Measurements from ENCODE around the gene MOV10L1.
A peak's percentile ranks its signal among the peaks of the same experiment; 100 is the strongest.

The MOV10L1 gene

DNA sequence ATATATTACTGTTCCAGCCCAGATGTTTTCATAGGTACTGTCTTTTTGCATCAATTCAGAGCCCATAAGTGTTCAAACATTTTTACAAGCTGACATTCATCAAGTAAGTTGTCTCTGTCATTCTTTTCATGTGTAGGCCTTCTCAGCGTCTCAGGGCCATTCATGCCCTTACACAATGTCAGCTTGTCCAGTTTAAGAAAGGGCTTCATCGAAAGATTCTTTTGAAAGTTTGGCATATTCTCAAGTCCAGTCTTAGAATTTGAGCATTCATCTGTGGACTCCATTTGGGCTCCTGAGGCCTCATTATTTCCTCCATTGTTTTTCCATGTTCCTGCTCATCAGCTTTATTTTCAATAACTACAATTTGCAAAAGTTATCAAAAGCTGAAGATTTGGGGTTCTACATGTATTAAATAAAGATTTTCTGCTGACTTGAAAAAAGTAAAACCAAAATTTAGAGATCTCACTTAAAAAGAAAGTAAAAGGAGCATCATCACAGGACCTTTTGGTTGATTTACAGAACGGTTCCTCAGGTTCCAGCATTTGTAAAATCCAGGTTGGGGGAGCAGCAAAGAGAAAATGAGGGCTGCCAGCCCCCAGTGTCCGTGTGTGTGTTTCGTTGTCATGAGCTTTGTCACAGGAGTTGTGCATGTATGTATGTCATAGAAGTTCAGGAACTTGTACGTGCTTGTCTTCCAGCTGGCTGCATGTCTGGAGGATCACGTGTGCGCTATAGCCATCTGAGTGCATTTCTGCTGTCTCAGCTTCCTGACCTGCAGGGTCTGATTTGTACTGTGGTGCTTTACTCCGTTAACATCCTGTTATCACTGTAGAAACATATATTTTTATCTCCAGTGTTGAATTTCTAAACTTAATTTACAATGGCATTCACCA lies 15.6 kb downstream of the MOV10L1 start:
- no peaks in the 10 kb centered on the region for H3K36me3 Mint-ChIP-seq (ENCODE audit: insufficient read depth)
- DNase-seq (ENCODE audit: low spot score in 2 of 2) (no peak), ATAC-seq (replicated peaks; ENCODE audit: extremely low read depth, poor library complexity, severe bottlenecking) (no peak)
- H3K9me3 Mint-ChIP-seq, result no peaks in the 10 kb centered on the region
- H3K4me1 Mint-ChIP-seq, result no peaks in the 10 kb centered on the region
- no peak overlapping the region for H3K27ac Mint-ChIP-seq (ENCODE audit: low read depth)
- no peak overlapping the region for H3K4me3 Mint-ChIP-seq
- H3K27me3 Mint-ChIP-seq, result peaks cover 23% of the 10 kb centered on the region

DNA sequence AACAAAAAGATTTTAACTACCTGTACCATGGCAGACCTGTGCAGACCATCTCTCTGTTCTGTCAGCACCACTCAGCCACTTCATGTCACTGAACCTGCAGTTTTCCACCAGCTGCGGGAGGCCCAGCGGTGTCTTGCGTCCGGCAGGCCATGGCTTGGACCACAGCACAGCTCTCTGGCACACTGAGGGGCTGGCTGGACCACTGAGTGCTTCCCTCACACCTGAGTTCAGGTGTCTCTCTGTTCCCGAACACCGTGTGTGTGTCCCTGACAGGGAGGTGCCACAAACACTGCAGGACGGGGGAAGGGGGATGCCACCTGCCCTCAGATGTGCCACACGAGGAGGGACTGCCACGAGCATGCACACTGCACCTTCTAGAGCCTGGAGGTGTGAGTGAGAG lies 17.7 kb downstream of the MOV10L1 start:
- peaks cover 15% of the 10 kb centered on the region for H3K27me3 Mint-ChIP-seq
- H3K4me3 Mint-ChIP-seq, result no peak overlapping the region
- no peak for DNase-seq (ENCODE audit: low spot score in 2 of 2)
- no peak for ATAC-seq (replicated peaks; ENCODE audit: extremely low read depth, poor library complexity, severe bottlenecking)
- no peak overlapping the region for H3K27ac Mint-ChIP-seq (ENCODE audit: low read depth)
- H3K36me3 Mint-ChIP-seq (ENCODE audit: insufficient read depth), result no peaks in the 10 kb centered on the region
- H3K9me3 Mint-ChIP-seq, result no peaks in the 10 kb centered on the region
- H3K4me1 Mint-ChIP-seq, result no peaks in the 10 kb centered on the region

GRCh38 chr22:50111056-50111455 lies 21.2 kb downstream of the MOV10L1 start:
- peaks cover 28% of the 10 kb centered on the region for H3K27me3 Mint-ChIP-seq
- H3K4me3 Mint-ChIP-seq, result no peak overlapping the region
- H3K4me1 Mint-ChIP-seq, result no peaks in the 10 kb centered on the region
- no peaks in the 10 kb centered on the region for H3K36me3 Mint-ChIP-seq (ENCODE audit: insufficient read depth)
- no peaks in the 10 kb centered on the region for H3K9me3 Mint-ChIP-seq
- DNase-seq (ENCODE audit: low spot score in 2 of 2) (no peak), ATAC-seq (replicated peaks; ENCODE audit: extremely low read depth, poor library complexity, severe bottlenecking) (no peak)
- H3K27ac Mint-ChIP-seq (ENCODE audit: low read depth), result no peak overlapping the region

DNA sequence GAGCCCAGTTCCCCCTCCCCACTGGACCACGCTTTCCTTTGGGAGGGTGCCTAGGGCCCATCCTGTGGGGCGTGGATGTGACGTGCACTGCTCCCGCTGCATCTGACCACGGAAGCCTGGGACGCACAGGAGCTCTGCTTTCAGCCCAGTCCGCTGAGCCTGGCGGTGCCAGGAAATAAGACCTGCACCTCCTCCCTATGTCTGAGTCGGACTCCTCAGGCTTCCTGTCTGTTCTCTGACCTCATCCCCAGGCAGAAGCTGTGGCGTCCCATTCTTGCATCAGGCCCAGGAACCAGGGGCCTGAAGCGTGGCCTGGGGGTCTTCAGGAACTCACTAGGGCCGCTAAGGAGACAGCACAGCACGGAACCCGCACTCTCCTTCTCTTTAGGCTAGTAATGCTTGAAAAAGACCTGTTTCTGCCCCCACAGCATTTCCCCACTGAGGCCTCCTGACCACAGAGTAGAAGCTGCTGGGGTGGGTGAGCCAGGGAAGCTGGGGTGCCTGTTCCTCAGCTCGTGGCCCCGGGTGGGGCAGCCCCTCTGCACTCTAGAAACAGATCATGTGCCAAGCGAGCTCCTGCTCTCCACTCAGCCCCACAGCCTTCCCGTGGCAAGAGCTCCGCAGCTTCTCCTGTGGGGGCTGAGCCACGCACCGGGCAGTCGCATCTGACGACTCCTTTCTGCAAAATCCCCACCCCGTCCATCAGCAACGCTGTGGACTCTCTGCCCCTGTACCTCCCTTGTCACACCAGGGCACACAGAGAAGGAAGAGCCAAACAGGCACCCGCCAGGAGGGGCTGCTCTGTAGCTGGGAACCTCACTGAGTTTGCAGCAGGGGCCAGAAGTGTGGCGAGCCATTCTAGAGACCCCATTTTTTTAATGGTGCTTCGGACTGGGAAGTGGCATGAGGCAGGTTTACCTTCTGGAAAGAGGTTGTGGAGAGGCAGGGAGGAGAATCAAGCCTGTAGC lies 22.6 kb downstream of the MOV10L1 start:
- Mint-ChIP-seq H3K36me3 (ENCODE audit: insufficient read depth) (no peaks in the 10 kb centered on the region), H3K27me3 (peaks cover 28% of the 10 kb centered on the region), H3K9me3 (no peaks in the 10 kb centered on the region), H3K4me1 (no peaks in the 10 kb centered on the region), H3K27ac (ENCODE audit: low read depth) (no peak overlapping the region), H3K4me3 (no peak overlapping the region)
- DNase-seq (ENCODE audit: low spot score in 2 of 2), result no peak
- ATAC-seq (replicated peaks; ENCODE audit: extremely low read depth, poor library complexity, severe bottlenecking), result peak; percentile 10

- Mint-ChIP-seq H3K4me3 (no peak overlapping the region), H3K4me1 (no peaks in the 10 kb centered on the region), H3K9me3 (no peaks in the 10 kb centered on the region), H3K36me3 (ENCODE audit: insufficient read depth) (no peaks in the 10 kb centered on the region), H3K27ac (ENCODE audit: low read depth) (no peak overlapping the region), H3K27me3 (peaks cover 30% of the 10 kb centered on the region)
- DNase-seq (ENCODE audit: low spot score in 2 of 2) (no peak), ATAC-seq (replicated peaks; ENCODE audit: extremely low read depth, poor library complexity, severe bottlenecking) (no peak)
These were observed 24.6 kb downstream of the MOV10L1 start for GRCh38 chr22:50114221-50115021.

DNA sequence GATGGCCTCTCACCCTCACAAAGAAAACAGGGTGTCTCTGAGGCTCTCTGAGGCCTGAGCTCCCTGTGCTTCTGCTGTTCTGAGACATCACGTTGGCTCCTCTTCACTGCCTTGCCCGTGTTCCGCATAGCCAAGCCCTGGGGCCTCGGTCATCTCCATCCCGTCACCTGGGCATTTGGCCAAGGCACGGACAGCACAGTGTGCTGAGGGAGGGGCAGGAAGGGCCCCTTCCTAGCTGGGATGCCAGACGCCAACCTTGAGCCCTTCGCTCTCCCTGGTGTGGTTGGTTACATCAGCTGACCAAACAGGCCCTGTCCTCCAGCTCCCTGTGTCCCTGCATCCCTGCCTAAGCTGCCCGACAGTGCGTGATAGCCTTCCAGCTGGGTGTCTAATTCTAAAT lies 25.9 kb downstream of the MOV10L1 start:
- Mint-ChIP-seq H3K4me3 (no peak overlapping the region), H3K36me3 (ENCODE audit: insufficient read depth) (no peaks in the 10 kb centered on the region), H3K9me3 (no peaks in the 10 kb centered on the region), H3K27ac (ENCODE audit: low read depth) (no peak overlapping the region), H3K27me3 (peaks cover 40% of the 10 kb centered on the region), H3K4me1 (no peaks in the 10 kb centered on the region)
- ATAC-seq (replicated peaks; ENCODE audit: extremely low read depth, poor library complexity, severe bottlenecking) (no peak), DNase-seq (ENCODE audit: low spot score in 2 of 2) (no peak)

- Mint-ChIP-seq H3K27ac (ENCODE audit: low read depth) (no peak overlapping the region), H3K36me3 (ENCODE audit: insufficient read depth) (no peaks in the 10 kb centered on the region), H3K9me3 (no peaks in the 10 kb centered on the region), H3K4me3 (no peak overlapping the region), H3K4me1 (no peaks in the 10 kb centered on the region), H3K27me3 (peaks cover 43% of the 10 kb centered on the region)
- DNase-seq (ENCODE audit: low spot score in 2 of 2) (no peak), ATAC-seq (replicated peaks; ENCODE audit: extremely low read depth, poor library complexity, severe bottlenecking) (no peak)
These were observed 27.5 kb downstream of the MOV10L1 start for GRCh38 chr22:50117168-50117762.

DNA sequence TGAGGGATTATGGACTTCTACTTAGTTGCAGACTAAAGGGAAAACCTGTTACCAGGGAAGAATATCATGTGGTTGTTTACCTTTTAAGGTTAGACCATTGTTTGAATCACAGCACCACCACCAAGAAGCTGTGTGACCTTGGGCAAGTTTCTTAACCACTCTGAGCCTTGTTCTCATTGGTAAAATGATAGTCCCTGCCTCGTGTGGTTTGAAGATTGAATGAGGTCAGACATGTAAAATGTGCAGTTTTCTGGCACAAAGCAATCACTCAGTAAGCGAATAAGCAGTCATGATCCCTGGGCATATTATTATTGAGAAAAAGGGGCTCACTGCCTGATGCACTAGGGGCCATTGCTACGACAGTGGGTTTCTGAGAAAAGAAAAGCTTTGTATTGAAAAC lies 28.3 kb downstream of the MOV10L1 start:
- Mint-ChIP-seq H3K4me1 (no peaks in the 10 kb centered on the region), H3K27me3 (peaks cover 35% of the 10 kb centered on the region), H3K36me3 (ENCODE audit: insufficient read depth) (no peaks in the 10 kb centered on the region), H3K4me3 (no peak overlapping the region), H3K9me3 (no peaks in the 10 kb centered on the region), H3K27ac (ENCODE audit: low read depth) (no peak overlapping the region)
- DNase-seq (ENCODE audit: low spot score in 2 of 2), result no peak
- ATAC-seq (replicated peaks; ENCODE audit: extremely low read depth, poor library complexity, severe bottlenecking), result no peak

DNA sequence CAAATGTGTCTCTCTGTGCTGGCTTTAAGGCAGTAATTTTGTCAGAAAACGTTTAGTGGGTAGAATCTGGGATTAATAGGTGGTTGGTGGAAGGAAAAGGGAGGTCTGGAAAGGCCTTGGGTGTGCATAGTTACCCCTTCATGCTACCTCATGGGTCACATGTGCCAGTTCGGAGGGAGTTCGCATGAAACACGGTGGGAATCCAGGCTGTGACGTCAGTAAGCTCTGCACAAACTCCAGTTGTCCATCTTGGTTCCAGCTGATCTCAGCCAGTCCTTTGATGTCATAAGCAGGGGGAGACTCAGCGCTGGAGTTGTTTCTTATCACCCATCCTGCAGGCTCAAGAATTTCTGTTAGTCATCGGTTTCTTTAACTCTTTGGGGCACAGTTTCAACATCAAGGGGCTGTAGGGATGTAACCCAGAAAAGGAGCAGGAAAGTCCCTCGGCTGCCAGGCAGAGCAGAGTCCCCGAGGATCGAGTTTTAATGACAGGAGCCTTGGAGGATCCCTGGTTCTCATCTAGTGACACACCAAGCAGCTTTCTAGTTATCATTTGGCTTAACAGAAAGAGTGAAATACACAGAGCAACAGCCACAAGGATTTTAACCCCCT lies 28.9 kb downstream of the MOV10L1 start:
- Mint-ChIP-seq H3K4me3 (no peak overlapping the region), H3K4me1 (no peaks in the 10 kb centered on the region), H3K27ac (ENCODE audit: low read depth) (no peak overlapping the region), H3K36me3 (ENCODE audit: insufficient read depth) (no peaks in the 10 kb centered on the region), H3K27me3 (peaks cover 29% of the 10 kb centered on the region), H3K9me3 (no peaks in the 10 kb centered on the region)
- ATAC-seq (replicated peaks; ENCODE audit: extremely low read depth, poor library complexity, severe bottlenecking) (no peak), DNase-seq (ENCODE audit: low spot score in 2 of 2) (no peak)

DNA sequence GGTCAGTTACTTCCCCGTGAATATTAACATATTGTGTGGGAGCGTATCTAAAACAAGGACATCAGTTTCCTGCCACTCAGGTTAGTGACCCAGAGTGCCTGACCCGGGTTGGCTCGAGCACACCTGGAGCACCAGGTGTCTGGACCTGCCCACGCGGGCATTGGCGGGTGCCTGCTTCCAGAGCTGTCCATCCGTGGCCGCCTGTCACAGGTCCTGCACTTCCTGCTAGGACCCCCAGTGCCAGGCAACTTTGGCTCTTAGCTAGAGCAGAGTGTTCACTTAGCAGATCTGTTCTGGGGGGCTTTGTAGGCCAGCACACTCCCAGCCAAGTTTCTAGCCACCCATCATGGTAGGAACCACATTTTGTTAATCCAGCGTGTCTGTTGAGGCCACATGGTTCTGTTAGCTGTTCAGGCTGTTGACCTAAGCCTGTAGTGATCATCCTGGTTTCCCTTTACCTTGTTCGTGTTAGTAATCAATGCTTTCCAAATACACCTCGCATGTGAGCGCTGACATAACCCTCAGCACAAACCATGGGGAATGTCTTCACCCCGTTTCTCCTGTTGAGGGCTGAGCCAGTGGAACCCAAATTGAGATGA lies 29.5 kb downstream of the MOV10L1 start:
- H3K27ac Mint-ChIP-seq (ENCODE audit: low read depth), result no peak overlapping the region
- peaks cover 28% of the 10 kb centered on the region for H3K27me3 Mint-ChIP-seq
- ATAC-seq (replicated peaks; ENCODE audit: extremely low read depth, poor library complexity, severe bottlenecking) (no peak), DNase-seq (ENCODE audit: low spot score in 2 of 2) (no peak)
- H3K36me3 Mint-ChIP-seq (ENCODE audit: insufficient read depth), result no peaks in the 10 kb centered on the region
- peaks cover 6% of the 10 kb centered on the region for H3K9me3 Mint-ChIP-seq
- no peaks in the 10 kb centered on the region for H3K4me1 Mint-ChIP-seq
- no peak overlapping the region for H3K4me3 Mint-ChIP-seq

GRCh38 chr22:50119768-50120251 lies 30.0 kb downstream of the MOV10L1 start:
- no peak for DNase-seq (ENCODE audit: low spot score in 2 of 2)
- no peak overlapping the region for H3K4me3 Mint-ChIP-seq
- H3K27ac Mint-ChIP-seq (ENCODE audit: low read depth), result no peak overlapping the region

More at GRCh38 chr22:50119768-50120251, 30.0 kb downstream of the MOV10L1 start:
- Mint-ChIP-seq H3K4me1 (no peaks in the 10 kb centered on the region), H3K36me3 (ENCODE audit: insufficient read depth) (no peaks in the 10 kb centered on the region), H3K27me3 (peaks cover 28% of the 10 kb centered on the region), H3K9me3 (peaks cover 8% of the 10 kb centered on the region)
- no peak for ATAC-seq (replicated peaks; ENCODE audit: extremely low read depth, poor library complexity, severe bottlenecking)

All from central memory CD8-positive, alpha-beta T cell (primary cell).